Adipose tissue (tissue), 3 donors: ENCODE results near the gene NAA80. TPM values are rescaled to one million over a fixed set of nuclear protein-coding genes. Genes with fewer than 3 reads are reported as not detected.

Source experiments
- H3K27ac ChIP-seq: one replicate; pipeline ENCODE4 v1.5.1; 2013; ENCODE audit warnings: low read depth, low read length
- WGBS, 3 donors: extraction: QIAGEN DNeasy Blood & Tissue Kit; methylation state at CpG; one replicate each; pipeline ENCODE4 v1.1.7; 2013; 5-methylcytosine and 5-hydroxymethylcytosine counted together
- polyA plus RNA-seq, 3 donors: library from polyadenylated mRNA; stranded (reverse); fragments of 200-250 nt; gene quantifications; one replicate each; pipeline ENCODE4 v1.2.3, GENCODE V29; 2013
- donor health status: healthy with polysubstance abuse.
- donor health status: Bipolar disorder and iron deficiency.
- donor health status: healthy.

Gene NAA80
- polyA plus RNA-seq, 3 donors, result 7.0 to 14.4 (median 7.6) TPM

- no peak overlapping the region for H3K27ac ChIP-seq
- WGBS, 3 donors, result 39 to 63% (median 49%) methylated on average over 12 of the region's 12 CpGs
Measured at GRCh38 chr3:50333744-50334328, 34.6 kb upstream of the NAA80 start.

GRCh38 chr3:50331364-50331907 is 32.2 kb upstream of the NAA80 start:
- H3K27ac ChIP-seq, result no peak overlapping the region
- WGBS, 3 donors, result 93 to 97% (median 94%) methylated on average over 19 of the region's 19 CpGs

GRCh38 chr3:50330330-50330729 is 31.1 kb upstream of the NAA80 start:
- H3K27ac ChIP-seq, result no peak overlapping the region
- WGBS, 3 donors, result 91 to 94% (median 92%) methylated on average over 10 of the region's 10 CpGs

GRCh38 chr3:50327943-50328691 is 28.9 kb upstream of the NAA80 start, which contains the start of gene TUSC2:
TUSC2 (minus strand) TSS chr3:50328223; CDS start chr3:50328099, 124 bp downstream.
- peak within 1 kb of the TSS; percentile 10 for H3K27ac ChIP-seq
- 1 to 3% (median 3%) methylated on average over 52 to 55 of the region's 55 CpGs for WGBS, 3 donors

GRCh38 chr3:50327129-50327528 is 27.9 kb upstream of the NAA80 start:
- 58 to 72% (median 69%) methylated on average over 4 of the region's 4 CpGs for WGBS, 3 donors
- no peak overlapping the region for H3K27ac ChIP-seq

- 89 to 91% (median 90%) methylated on average over 8 of the region's 8 CpGs for WGBS, 3 donors
- H3K27ac ChIP-seq, result no peak overlapping the region
Measured at GRCh38 chr3:50326182-50326541, 27.0 kb upstream of the NAA80 start.

GRCh38 chr3:50325497-50326181 is 26.4 kb upstream of the NAA80 start:
- no peak overlapping the region for H3K27ac ChIP-seq
- 83 to 89% (median 84%) methylated on average over 11 of the region's 11 CpGs for WGBS, 3 donors

- no peak overlapping the region for H3K27ac ChIP-seq
- 86 to 91% (median 88%) methylated on average over 2 of the region's 2 CpGs for WGBS, 3 donors
Measured at GRCh38 chr3:50325113-50325480, 25.9 kb upstream of the NAA80 start.

GRCh38 chr3:50324351-50325112 is 25.3 kb upstream of the NAA80 start:
- H3K27ac ChIP-seq, result no peak overlapping the region
- 44 to 53% (median 51%) methylated on average over 4 of the region's 4 CpGs for WGBS, 3 donors

GRCh38 chr3:50323614-50324199 is 24.5 kb upstream of the NAA80 start:
- WGBS, 3 donors, result 40 to 79% (median 40%) methylated on average over 5 of the region's 5 CpGs
- H3K27ac ChIP-seq, result peak overlapping the region; percentile 49

GRCh38 chr3:50323092-50323600 is 23.9 kb upstream of the NAA80 start:
- 25 to 54% (median 34%) methylated on average over 4 of the region's 4 CpGs for WGBS, 3 donors
- peak overlapping the region; percentile 49 for H3K27ac ChIP-seq

- peak within 1 kb of the TSS; percentile 49 for H3K27ac ChIP-seq
- 28 to 40% (median 32%) methylated on average over 29 to 31 of the region's 31 CpGs for WGBS, 3 donors
Measured at GRCh38 chr3:50322386-50323091, 23.3 kb upstream of the NAA80 start, which contains the start of gene HYAL2. HYAL2 (minus strand) TSS chr3:50322745; CDS start chr3:50320489, 2,256 bp downstream.

GRCh38 chr3:50322115-50322385 is 22.8 kb upstream of the NAA80 start:
- peak overlapping the region; percentile 36 for H3K27ac ChIP-seq
- WGBS, 3 donors, result 9 to 37% (median 19%) methylated on average over 13 to 14 of the region's 14 CpGs

- WGBS, 3 donors, result 0 to 1% (median 1%) methylated on average over 54 to 59 of the region's 59 CpGs
- peak overlapping the region; percentile 63 for H3K27ac ChIP-seq
Measured at GRCh38 chr3:50321336-50322114, 22.3 kb upstream of the NAA80 start.

GRCh38 chr3:50320853-50321335 is 21.7 kb upstream of the NAA80 start:
- H3K27ac ChIP-seq, result peak overlapping the region; percentile 63
- WGBS, 3 donors, result 0 to 1% (median 0%) methylated on average over 26 to 45 of the region's 45 CpGs

GRCh38 chr3:50319894-50320625 is 20.9 kb upstream of the NAA80 start:
- WGBS, 3 donors, result 74 to 82% (median 78%) methylated on average over 29 of the region's 29 CpGs
- H3K27ac ChIP-seq, result no peak overlapping the region
